ENCODE measurements around the gene NCLN.

DNA sequence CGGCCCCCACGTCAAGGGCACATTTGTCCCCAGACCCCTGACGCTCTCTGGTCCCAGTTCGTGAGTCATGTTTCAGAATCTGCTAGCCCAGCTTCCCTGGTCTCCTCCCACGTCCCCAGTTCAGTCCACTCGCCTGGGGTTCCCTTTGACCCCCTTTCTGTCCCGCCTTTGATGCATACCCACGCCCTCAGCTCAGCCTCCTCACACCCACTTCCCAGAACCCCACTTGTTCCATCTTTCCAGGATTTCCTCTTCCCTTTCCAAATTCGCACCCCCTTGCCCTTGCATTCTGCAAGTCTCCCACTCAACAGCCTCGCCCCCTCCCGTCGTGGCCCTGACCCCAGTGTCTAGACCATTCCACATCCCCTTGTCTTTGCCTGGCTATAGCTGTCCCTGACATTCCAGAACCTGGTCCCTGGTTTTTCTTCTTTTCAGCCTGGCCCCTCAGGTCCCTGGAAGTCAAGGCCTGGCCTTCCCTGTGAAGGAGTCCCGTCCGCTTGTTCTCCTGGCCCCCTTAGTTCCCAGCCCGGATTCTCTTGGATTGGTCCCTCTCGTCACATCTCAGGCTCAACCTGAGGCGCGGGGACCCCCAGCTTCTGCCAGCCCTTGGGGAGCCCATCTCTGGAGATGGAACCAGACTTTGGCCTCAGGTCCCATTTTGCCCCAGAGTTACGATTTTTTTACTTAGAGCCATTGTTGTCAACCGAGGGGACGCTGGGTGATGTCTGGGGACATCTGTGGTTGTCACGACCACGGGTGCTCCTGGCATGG, 1.3 kb downstream of the NCLN start:
- TF ChIP-seq, protein P1, sequence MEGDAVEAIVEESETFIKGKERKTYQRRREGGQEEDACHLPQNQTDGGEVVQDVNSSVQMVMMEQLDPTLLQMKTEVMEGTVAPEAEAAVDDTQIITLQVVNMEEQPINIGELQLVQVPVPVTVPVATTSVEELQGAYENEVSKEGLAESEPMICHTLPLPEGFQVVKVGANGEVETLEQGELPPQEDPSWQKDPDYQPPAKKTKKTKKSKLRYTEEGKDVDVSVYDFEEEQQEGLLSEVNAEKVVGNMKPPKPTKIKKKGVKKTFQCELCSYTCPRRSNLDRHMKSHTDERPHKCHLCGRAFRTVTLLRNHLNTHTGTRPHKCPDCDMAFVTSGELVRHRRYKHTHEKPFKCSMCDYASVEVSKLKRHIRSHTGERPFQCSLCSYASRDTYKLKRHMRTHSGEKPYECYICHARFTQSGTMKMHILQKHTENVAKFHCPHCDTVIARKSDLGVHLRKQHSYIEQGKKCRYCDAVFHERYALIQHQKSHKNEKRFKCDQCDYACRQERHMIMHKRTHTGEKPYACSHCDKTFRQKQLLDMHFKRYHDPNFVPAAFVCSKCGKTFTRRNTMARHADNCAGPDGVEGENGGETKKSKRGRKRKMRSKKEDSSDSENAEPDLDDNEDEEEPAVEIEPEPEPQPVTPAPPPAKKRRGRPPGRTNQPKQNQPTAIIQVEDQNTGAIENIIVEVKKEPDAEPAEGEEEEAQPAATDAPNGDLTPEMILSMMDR (IDR thresholded peaks at IDR 0.05 in 4 of 5, conservative IDR thresholded peaks at IDR 0.05 in 1 of 5): no peak
- TF ChIP-seq POLR2A (IDR thresholded peaks at IDR 0.05): no peak
